ENCODE measurements around the gene MAP4K3. TPM values are rescaled to one million over a fixed set of nuclear protein-coding genes. Genes with fewer than 3 reads are reported as not detected.

Gene MAP4K3
- total and polyA plus RNA-seq, 10 of the 15 experiments (the other 5 are each of a cell fraction or from before 2014, with no cell fraction given) = 0.04 to 0.95 (median 0.21) TPM; not detected in 1

- 0 out of 2 replicates have a peak overlapping the region, but pooled peaks have one; percentile 7 for H3K4me2 ChIP-seq (ENCODE audit: control insufficient read depth, insufficient read depth)
- intact Hi-C loops (cut with micrococcal nuclease; ENCODE audit: unreplicated experiment) (no loop called here), in situ Hi-C loops (cut with MboI) (loop anchor here (5.0 kb wide), 2 partner anchors 163 to 278 kb away; no protein-coding TSS in a partner anchor)
- H3K79me2 ChIP-seq (ENCODE audit: control insufficient read depth, insufficient read depth, low read length) = no peaks in the 10 kb centered on the region
- WGBS (ENCODE audit: insufficient coverage, insufficient replicate concordance, low lambda C conversion rate, missing lambda C conversion rate) = 29% methylated on average over 1 of the region's 1 CpG
- no peak overlapping the region for H2AFZ ChIP-seq (ENCODE audit: control insufficient read depth, low read depth, low read length)
- no peaks in the 10 kb centered on the region for H3K9me3 ChIP-seq (replicated peaks; ENCODE audit: control insufficient read depth, insufficient read depth, low read length)
- H3K4me3 ChIP-seq = no peak overlapping the region
- FAIRE-seq (no peak), DNase-seq (ENCODE audit: low read depth, low spot score) (peak; percentile 4), ATAC-seq (no peak)
- H3K27ac ChIP-seq (ENCODE audit: control insufficient read depth, insufficient read depth) = no peak overlapping the region
- SMC1A ChIA-PET (ENCODE audit: uncharacterized antibody, unreplicated experiment) = interaction anchor here (0.8 to 1.9 kb wide), 7 partner anchors 101 to 278 kb away, joined by 3 to 11 read pairs (median 4); no protein-coding TSS in a partner anchor
- no peaks in the 10 kb centered on the region for H3K36me3 ChIP-seq (ENCODE audit: control insufficient read depth in 2 of 2, insufficient read depth in 2 of 2, low read length in 1 of 2)
- RAD21 ChIA-PET (ENCODE audit: unreplicated experiment) = interaction anchor here (0.5 to 6.1 kb wide), 5 partner anchors 89 to 277 kb away, joined by 4 to 160 read pairs (median 8); partner anchors contain the start of gene SOS1
- CTCF ChIA-PET = interaction anchor here (0.7 to 9.3 kb wide), 8 partner anchors 92 to 277 kb away, joined by 3 to 319 read pairs (median 4); partner anchors contain the start of gene SOS1
- H3K4me1 ChIP-seq (ENCODE audit: control insufficient read depth, insufficient read depth, low read length) = peaks cover 3% of the 10 kb centered on the region; the same call in 1 of the 2 replicates
- H4K20me1 ChIP-seq (ENCODE audit: control insufficient read depth, insufficient read depth) = no peaks in the 10 kb centered on the region
- TF ChIP-seq JUNB (IDR thresholded peaks at IDR 0.05) (peak; percentile 32), IKZF2 (IDR thresholded peaks at IDR 0.05) (peak; percentile 62 to 67; a peak in 3 of 4 replicates), NFIC (IDR thresholded peaks at IDR 0.05; ENCODE audit: low read depth, low read length) (0 out of 2 replicates have a peak, but pooled peaks have one; percentile 25), NR2C2 (IDR thresholded peaks at IDR 0.05; ENCODE audit: borderline replicate concordance, control insufficient read depth, insufficient read length, low read depth) (no peak), SREBF2 (IDR thresholded peaks at IDR 0.05; ENCODE audit: low read length) (no peak), RUNX3 (IDR thresholded peaks at IDR 0.05; ENCODE audit: low read length) (peak; percentile 64), RAD21 (IDR thresholded peaks at IDR 0.05; ENCODE audit: insufficient read depth, low read depth, low read length) (no peak), EED (IDR thresholded peaks at IDR 0.05; ENCODE audit: low read depth) (0 out of 2 replicates have a peak, but pooled peaks have one; percentile 39)
- BruUV-seq (replicated peaks) = no TSS peak
- no peaks in the 10 kb centered on the region for H3K27me3 ChIP-seq (replicated peaks in 1 of 2; ENCODE audit: control insufficient read depth in 2 of 2, insufficient read depth in 2 of 2, low read length in 1 of 2)
- POLR2A ChIA-PET = no interaction called here
- no peak overlapping the region for H3K9ac ChIP-seq (ENCODE audit: control insufficient read depth, insufficient read depth, low read length)
Observed at GRCh38 chr2:39225567-39225966, 211.5 kb downstream of the MAP4K3 start.
